ENCODE measurements around the gene PPM1H. TPM values are rescaled to one million over a fixed set of nuclear protein-coding genes. Genes with fewer than 3 reads are reported as not detected.

PPM1H gene
- total RNA-seq, 3 donors from 2014 or later (not counting 1 experiment from before 2014, with no cell fraction given), result 0.18 to 2.1 (median 0.40) TPM

- H3K27ac Mint-ChIP-seq, result no peak overlapping the region
- intact Hi-C loops (cut with micrococcal nuclease), result no loop called here
- H3K36me3 ChIP-seq (ENCODE audit: control insufficient read depth, insufficient read depth, low read length), result no peaks in the 10 kb centered on the region
- H3K36me3 Mint-ChIP-seq, result no peaks in the 10 kb centered on the region
- H3K4me1 Mint-ChIP-seq, result peaks cover 11 to 12% of the 10 kb centered on the region in 2 donors
- ATAC-seq, result no peak
- no peak for TF ChIP-seq CTCF (IDR thresholded peaks at IDR 0.05)
- peaks cover 16% of the 10 kb centered on the region for H3K4me1 ChIP-seq (ENCODE audit: control insufficient read depth, insufficient read depth, low read length)
- peaks cover 17 to 23% of the 10 kb centered on the region in 2 donors for H3K27me3 Mint-ChIP-seq (ENCODE audit: low read depth in 2 of 2)
- H3K4me3 ChIP-seq (ENCODE audit: low read length), result no peak overlapping the region
- no peak for DNase-seq
- H3K27ac ChIP-seq (ENCODE audit: low read length), result no peak overlapping the region
- H3K9me3 Mint-ChIP-seq, result no peaks in the 10 kb centered on the region
- WGBS (ENCODE audit: insufficient coverage), result 92% methylated on average over 6 of the region's 7 CpGs
- H3K9me3 ChIP-seq (ENCODE audit: control insufficient read depth, insufficient read depth, low read length), result no peaks in the 10 kb centered on the region
- H3K4me3 Mint-ChIP-seq, result no peak overlapping the region
- no peaks in the 10 kb centered on the region for H3K27me3 ChIP-seq (ENCODE audit: control insufficient read depth, insufficient read depth, low read length)
Observed at GRCh38 chr12:62658910-62659309, 276.0 kb downstream of the PPM1H start.

GRCh38 chr12:62657363-62657632 lies 277.7 kb downstream of the PPM1H start:
- intact Hi-C loops (cut with micrococcal nuclease), result no loop called here
- no peak overlapping the region for H3K4me3 ChIP-seq (ENCODE audit: low read length)
- peaks cover 24 to 35% of the 10 kb centered on the region in 2 donors for H3K27me3 Mint-ChIP-seq (ENCODE audit: low read depth in 2 of 2)
- peaks cover 16% of the 10 kb centered on the region for H3K4me1 ChIP-seq (ENCODE audit: control insufficient read depth, insufficient read depth, low read length)
- H3K4me3 Mint-ChIP-seq, result no peak overlapping the region
- H3K36me3 Mint-ChIP-seq, result no peaks in the 10 kb centered on the region
- no peak for TF ChIP-seq CTCF (IDR thresholded peaks at IDR 0.05)
- WGBS (ENCODE audit: insufficient coverage), result 75% methylated on average over 1 of the region's 1 CpG
- no peak overlapping the region for H3K27ac ChIP-seq (ENCODE audit: low read length)
- no peaks in the 10 kb centered on the region for H3K27me3 ChIP-seq (ENCODE audit: control insufficient read depth, insufficient read depth, low read length)
- no peak for DNase-seq
- H3K9me3 ChIP-seq (ENCODE audit: control insufficient read depth, insufficient read depth, low read length), result no peaks in the 10 kb centered on the region
- H3K27ac Mint-ChIP-seq, result no peak overlapping the region
- no peaks in the 10 kb centered on the region for H3K36me3 ChIP-seq (ENCODE audit: control insufficient read depth, insufficient read depth, low read length)
- peaks cover 11 to 12% of the 10 kb centered on the region in 2 donors for H3K4me1 Mint-ChIP-seq
- no peak for ATAC-seq
- no peaks in the 10 kb centered on the region for H3K9me3 Mint-ChIP-seq

GRCh38 chr12:62656591-62657362 lies 278.2 kb downstream of the PPM1H start:
- no peak for TF ChIP-seq CTCF (IDR thresholded peaks at IDR 0.05)
- 90% methylated on average over 4 of the region's 6 CpGs for WGBS (ENCODE audit: insufficient coverage)
- DNase-seq, result no peak

GRCh38 chr12:62655666-62656151 lies 279.2 kb downstream of the PPM1H start:
- H3K27ac Mint-ChIP-seq, result no peak overlapping the region
- TF ChIP-seq CTCF (IDR thresholded peaks at IDR 0.05), result no peak
- H3K9me3 Mint-ChIP-seq, result no peaks in the 10 kb centered on the region

More at GRCh38 chr12:62656591-62657362, 278.2 kb downstream of the PPM1H start:
- H3K27me3 Mint-ChIP-seq (ENCODE audit: low read depth in 2 of 2), result peaks cover 24 to 35% of the 10 kb centered on the region in 2 donors
- no peaks in the 10 kb centered on the region for H3K9me3 Mint-ChIP-seq
- Histone ChIP-seq H3K27ac (ENCODE audit: low read length) (no peak overlapping the region), H3K4me1 (ENCODE audit: control insufficient read depth, insufficient read depth, low read length) (peaks cover 16% of the 10 kb centered on the region), H3K4me3 (ENCODE audit: low read length) (no peak overlapping the region), H3K27me3 (ENCODE audit: control insufficient read depth, insufficient read depth, low read length) (no peaks in the 10 kb centered on the region), H3K36me3 (ENCODE audit: control insufficient read depth, insufficient read depth, low read length) (no peaks in the 10 kb centered on the region), H3K9me3 (ENCODE audit: control insufficient read depth, insufficient read depth, low read length) (no peaks in the 10 kb centered on the region)
- no peak overlapping the region for H3K4me3 Mint-ChIP-seq
- H3K4me1 Mint-ChIP-seq, result peaks cover 11 to 12% of the 10 kb centered on the region in 2 donors
- H3K36me3 Mint-ChIP-seq, result no peaks in the 10 kb centered on the region
- no peak overlapping the region for H3K27ac Mint-ChIP-seq
- ATAC-seq, result no peak
- intact Hi-C loops (cut with micrococcal nuclease), result no loop called here

More at GRCh38 chr12:62655666-62656151, 279.2 kb downstream of the PPM1H start:
- intact Hi-C loops (cut with micrococcal nuclease), result no loop called here
- H3K27me3 ChIP-seq (ENCODE audit: control insufficient read depth, insufficient read depth, low read length), result no peaks in the 10 kb centered on the region
- DNase-seq (no peak), ATAC-seq (no peak)
- peaks cover 16% of the 10 kb centered on the region for H3K4me1 ChIP-seq (ENCODE audit: control insufficient read depth, insufficient read depth, low read length)
- H3K27me3 Mint-ChIP-seq (ENCODE audit: low read depth in 2 of 2), result peaks cover 24 to 35% of the 10 kb centered on the region in 2 donors
- WGBS (ENCODE audit: insufficient coverage), result 92% methylated on average over 8 of the region's 8 CpGs
- H3K9me3 ChIP-seq (ENCODE audit: control insufficient read depth, insufficient read depth, low read length), result no peaks in the 10 kb centered on the region
- H3K4me3 Mint-ChIP-seq, result no peak overlapping the region
- no peak overlapping the region for H3K4me3 ChIP-seq (ENCODE audit: low read length)
- H3K36me3 Mint-ChIP-seq, result no peaks in the 10 kb centered on the region
- no peaks in the 10 kb centered on the region for H3K36me3 ChIP-seq (ENCODE audit: control insufficient read depth, insufficient read depth, low read length)
- peaks cover 11 to 12% of the 10 kb centered on the region in 2 donors for H3K4me1 Mint-ChIP-seq
- no peak overlapping the region for H3K27ac ChIP-seq (ENCODE audit: low read length)
